ENCODE results near the gene ETHE1.

The ETHE1 gene

DNA sequence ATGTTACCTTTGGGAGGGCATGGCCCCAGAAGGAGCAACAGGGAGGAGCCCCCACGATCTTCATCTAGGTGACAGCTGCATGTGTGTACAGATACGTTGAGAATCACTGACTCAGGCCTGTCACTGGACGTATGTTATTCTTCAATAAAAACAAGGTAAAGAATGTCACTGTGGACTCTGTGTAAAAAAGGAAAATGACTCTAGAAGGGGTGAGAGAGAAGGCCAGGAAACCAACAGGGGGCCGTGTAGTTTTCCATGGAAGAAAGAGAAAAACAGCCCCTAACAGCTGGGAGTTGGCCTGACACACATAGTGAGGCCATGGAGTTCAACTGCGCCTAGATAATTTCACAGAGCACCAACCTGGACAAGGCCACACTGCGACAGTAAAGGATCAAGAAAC lies 59.7 kb downstream of the ETHE1 start:
- no peak for DNase-seq (ENCODE audit: low spot score)
- H3K27ac ChIP-seq, result no peak overlapping the region
- no peak for TF ChIP-seq CTCF (IDR thresholded peaks at IDR 0.05)
- H3K4me3 ChIP-seq, result no peak overlapping the region

DNA sequence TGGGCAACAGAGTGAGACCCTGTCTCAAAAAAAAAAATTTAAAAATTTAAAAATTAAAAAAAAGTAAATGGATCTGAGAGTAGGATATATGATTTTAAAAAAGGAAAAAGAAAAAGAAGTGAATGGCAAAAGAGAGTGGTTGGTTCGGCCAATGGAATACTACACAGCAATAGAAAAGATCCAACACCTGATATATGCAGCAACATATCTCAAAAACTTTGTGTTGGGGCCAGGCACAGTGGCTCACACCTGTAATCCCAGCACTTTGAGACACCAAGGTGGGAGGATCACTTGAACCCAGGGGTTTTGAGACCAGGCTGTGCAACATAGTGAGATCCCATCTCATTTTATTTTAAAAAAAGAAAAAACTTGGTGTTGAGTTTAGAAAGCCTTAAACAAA lies 60.2 kb downstream of the ETHE1 start:
- DNase-seq (ENCODE audit: low spot score), result no peak
- Histone ChIP-seq H3K4me3 (no peak overlapping the region), H3K27ac (no peak overlapping the region)
- TF ChIP-seq CTCF (IDR thresholded peaks at IDR 0.05), result no peak

DNA sequence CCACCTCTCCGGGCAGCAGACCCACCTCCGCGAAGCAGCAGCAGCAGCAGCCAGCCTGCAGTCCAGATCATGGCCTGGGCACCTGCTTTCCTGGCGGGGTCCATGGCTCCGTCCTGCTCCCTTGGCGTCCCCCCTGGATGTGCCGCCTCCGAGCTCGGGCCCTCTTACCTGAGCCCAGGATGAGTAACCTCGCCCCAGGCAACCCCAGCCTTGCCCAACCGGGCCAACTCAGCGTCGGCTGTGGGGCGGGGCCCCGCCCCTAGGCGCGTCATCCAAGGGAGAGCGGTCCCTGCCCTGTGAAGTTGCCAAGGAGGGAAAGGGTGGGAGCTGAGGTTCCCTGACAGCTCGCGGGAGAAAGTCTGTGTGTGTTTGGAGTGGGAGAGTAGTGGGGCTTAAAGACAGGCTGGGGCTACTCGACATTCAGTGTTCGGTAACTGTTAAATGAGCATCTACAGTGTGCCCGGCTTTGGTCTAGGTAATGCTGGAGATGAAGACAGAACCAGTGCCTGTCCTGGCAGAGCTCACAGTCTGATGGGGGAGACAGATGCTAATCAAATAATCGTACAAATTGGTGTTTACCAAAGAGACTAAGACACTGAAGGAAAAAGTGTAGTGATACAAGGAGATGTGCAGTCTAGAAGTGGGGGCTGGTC lies 61.4 kb downstream of the ETHE1 start, which contains the start of gene LYPD3:
Gene LYPD3 (minus strand): TSS at position 141 of the 653 bp plus-strand sequence. CDS start 37 bp downstream, at position 104.
- Histone ChIP-seq H3K4me3 (peak within 1 kb of the TSS; percentile 76), H3K27ac (peak within 1 kb of the TSS in 1 of 2 donors; percentile 92)
- no peak for TF ChIP-seq CTCF (IDR thresholded peaks at IDR 0.05)
- no peak for DNase-seq (ENCODE audit: low spot score)

DNA sequence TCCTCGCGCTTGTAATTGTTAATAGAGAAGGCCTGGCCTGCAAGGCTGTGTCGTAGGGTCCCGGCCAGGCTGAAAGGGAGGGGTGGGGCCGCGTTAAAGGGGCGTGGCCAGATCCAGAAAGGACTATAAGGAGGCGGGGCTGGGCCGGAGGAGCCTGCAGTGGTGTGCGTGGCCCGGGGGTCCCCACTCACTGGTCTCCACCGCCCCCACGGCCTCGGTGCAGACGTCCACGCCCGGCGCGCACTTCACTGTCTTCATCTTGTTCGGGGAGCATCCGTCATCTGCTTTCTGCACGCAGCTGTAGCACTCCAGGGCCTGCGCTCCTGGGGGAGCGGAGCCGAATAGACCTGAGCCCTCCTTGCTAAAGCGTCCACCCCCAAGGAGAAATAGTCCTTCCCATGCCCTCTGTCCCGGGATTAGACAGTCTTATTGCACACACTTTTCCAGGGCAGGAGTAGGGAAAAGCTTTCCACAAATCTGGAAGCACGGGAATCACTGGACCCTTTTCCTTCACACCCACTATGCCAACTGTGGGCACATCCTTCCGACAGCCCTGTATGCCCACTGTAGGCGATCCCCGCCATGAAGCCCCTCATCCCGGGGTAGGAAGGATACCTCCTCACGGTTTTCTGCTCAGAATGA lies 62.7 kb downstream of the ETHE1 start:
- Histone ChIP-seq H3K27ac (peak overlapping the region; percentile 74 to 92), H3K4me3 (peak overlapping the region; percentile 76)
- no peak for DNase-seq (ENCODE audit: low spot score)
- TF ChIP-seq CTCF (IDR thresholded peaks at IDR 0.05), result no peak

- H3K27ac ChIP-seq, result peak overlapping the region; percentile 74 to 92
- peak; percentile 97 for DNase-seq (ENCODE audit: low spot score)
- no peak for TF ChIP-seq CTCF (IDR thresholded peaks at IDR 0.05)
- peak overlapping the region; percentile 76 for H3K4me3 ChIP-seq
Observed at GRCh38 chr19:43463381-43464133, 63.4 kb downstream of the ETHE1 start.

- H3K27ac ChIP-seq, result peak overlapping the region; percentile 74 to 92
Observed at GRCh38 chr19:43462785-43463380, 64.1 kb downstream of the ETHE1 start.

More at GRCh38 chr19:43462785-43463380, 64.1 kb downstream of the ETHE1 start:
- peak overlapping the region; percentile 76 for H3K4me3 ChIP-seq
- DNase-seq (ENCODE audit: low spot score), result no peak
- no peak for TF ChIP-seq CTCF (IDR thresholded peaks at IDR 0.05)
